Transverse colon (tissue), 3 donors: ENCODE data around the gene GCNT2.

ENCODE experiments used
- EP300 ChIP-seq: sonication (generic); formaldehyde crosslinking; IDR thresholded peaks from one replicate; pipeline ENCODE4 v1.6.1; 2017; ENCODE audit warnings: antibody characterized with exemption, low read depth
- TF ChIP-seq, protein P1 (sequence below), 5 experiments: fragments of 200-600 bp in 3 of 5; fragments of 450-650 bp in 2 of 5; sonication (generic) in 3 of 5; IDR thresholded peaks; 1 replicate in 2 of 5; 2 replicates in 3 of 5; pipeline ENCODE4 v1.5.1; 2016 to 2017; ENCODE audit warnings: antibody characterized with exemption in 5 of 5, inconsistent platforms in 3 of 5, mild to moderate bottlenecking in 2 of 5, moderate library complexity in 1 of 5

GRCh38 chr6:10569392-10570127, 48.4 kb downstream of the GCNT2 start:
- TF ChIP-seq, protein P1, sequence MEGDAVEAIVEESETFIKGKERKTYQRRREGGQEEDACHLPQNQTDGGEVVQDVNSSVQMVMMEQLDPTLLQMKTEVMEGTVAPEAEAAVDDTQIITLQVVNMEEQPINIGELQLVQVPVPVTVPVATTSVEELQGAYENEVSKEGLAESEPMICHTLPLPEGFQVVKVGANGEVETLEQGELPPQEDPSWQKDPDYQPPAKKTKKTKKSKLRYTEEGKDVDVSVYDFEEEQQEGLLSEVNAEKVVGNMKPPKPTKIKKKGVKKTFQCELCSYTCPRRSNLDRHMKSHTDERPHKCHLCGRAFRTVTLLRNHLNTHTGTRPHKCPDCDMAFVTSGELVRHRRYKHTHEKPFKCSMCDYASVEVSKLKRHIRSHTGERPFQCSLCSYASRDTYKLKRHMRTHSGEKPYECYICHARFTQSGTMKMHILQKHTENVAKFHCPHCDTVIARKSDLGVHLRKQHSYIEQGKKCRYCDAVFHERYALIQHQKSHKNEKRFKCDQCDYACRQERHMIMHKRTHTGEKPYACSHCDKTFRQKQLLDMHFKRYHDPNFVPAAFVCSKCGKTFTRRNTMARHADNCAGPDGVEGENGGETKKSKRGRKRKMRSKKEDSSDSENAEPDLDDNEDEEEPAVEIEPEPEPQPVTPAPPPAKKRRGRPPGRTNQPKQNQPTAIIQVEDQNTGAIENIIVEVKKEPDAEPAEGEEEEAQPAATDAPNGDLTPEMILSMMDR (IDR thresholded peaks at IDR 0.05): no peak
- TF ChIP-seq EP300: no peak
